H7 (cell line): Measurements from ENCODE around the gene EIF4E. TPM values are rescaled to one million over a fixed set of nuclear protein-coding genes. Genes with fewer than 3 reads are reported as not detected.
"Not testable (repeated sequence)": the region's sequence is repeated elsewhere in the genome, so short reads cannot be mapped to it uniquely, and the experiment has no call there.

Experiments
- DNase-seq: peaks from one replicate; pipeline ENCODE4 v3.0.0; 2012
- H3K27me3 ChIP-seq: 2 replicates; pipeline ENCODE4 v1.6.0; 2011; ENCODE audit warnings: mild to moderate bottlenecking, low read length; ENCODE audit not compliant: control insufficient read depth, insufficient read depth
- H3K36me3 ChIP-seq: replicated peaks from 2 replicates; pipeline ENCODE4 v1.5.1; 2011; ENCODE audit warnings: low read length; ENCODE audit not compliant: control insufficient read depth, insufficient read depth
- H3K4me3 ChIP-seq: 2 replicates; pipeline ENCODE4 v1.5.1; 2011; ENCODE audit warnings: low read depth, mild to moderate bottlenecking, control low read depth, low read length, moderate library complexity; ENCODE audit not compliant: insufficient read depth
- total RNA-seq: library from RNA; depleted of rRNA; stranded (reverse); fragments of >200 nt; shearing (Covaris generic); gene quantifications from 2 replicates; pipeline ENCODE4 v1.2.3, GENCODE V29; 2014

The EIF4E gene
- total RNA-seq, 1 experiment from 2014 or later = 184 TPM

- H3K36me3 ChIP-seq, DNase-seq, H3K4me3 ChIP-seq, H3K27me3 ChIP-seq: not testable (repeated sequence)
Observed at GRCh38 chr4:98910728-98911127, 18.2 kb downstream of the EIF4E start.

GRCh38 chr4:98909646-98910401, 19.1 kb downstream of the EIF4E start:
- Histone ChIP-seq H3K27me3 (no peaks in the 10 kb centered on the region), H3K36me3 (no peaks in the 10 kb centered on the region), H3K4me3 (no peak overlapping the region)
- DNase-seq = no peak

- no peak for DNase-seq
- H3K27me3 ChIP-seq = no peaks in the 10 kb centered on the region
- no peaks in the 10 kb centered on the region for H3K36me3 ChIP-seq
- H3K4me3 ChIP-seq = no peak overlapping the region
Observed at GRCh38 chr4:98908703-98909262, 20.1 kb downstream of the EIF4E start.

DNA sequence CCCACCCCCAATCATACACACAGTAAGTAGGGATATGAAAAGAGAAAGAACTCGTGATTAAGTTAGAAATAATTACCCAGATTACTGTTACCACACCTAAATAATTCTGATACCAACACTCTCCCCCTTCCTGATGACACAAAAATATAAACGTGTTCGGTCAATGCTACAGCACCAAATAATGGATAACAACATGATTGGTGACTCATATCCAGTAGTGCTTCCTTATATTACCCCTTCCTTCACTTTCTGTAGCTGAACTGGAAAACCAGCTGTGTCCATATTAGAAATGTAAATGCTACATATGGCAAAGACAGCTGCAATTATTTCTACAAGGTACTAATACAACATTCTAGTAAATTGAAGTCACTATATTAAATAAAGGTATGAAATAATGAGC, 20.8 kb downstream of the EIF4E start:
- no peaks in the 10 kb centered on the region for H3K36me3 ChIP-seq
- no peak overlapping the region for H3K4me3 ChIP-seq
- DNase-seq = no peak
- no peaks in the 10 kb centered on the region for H3K27me3 ChIP-seq

DNA sequence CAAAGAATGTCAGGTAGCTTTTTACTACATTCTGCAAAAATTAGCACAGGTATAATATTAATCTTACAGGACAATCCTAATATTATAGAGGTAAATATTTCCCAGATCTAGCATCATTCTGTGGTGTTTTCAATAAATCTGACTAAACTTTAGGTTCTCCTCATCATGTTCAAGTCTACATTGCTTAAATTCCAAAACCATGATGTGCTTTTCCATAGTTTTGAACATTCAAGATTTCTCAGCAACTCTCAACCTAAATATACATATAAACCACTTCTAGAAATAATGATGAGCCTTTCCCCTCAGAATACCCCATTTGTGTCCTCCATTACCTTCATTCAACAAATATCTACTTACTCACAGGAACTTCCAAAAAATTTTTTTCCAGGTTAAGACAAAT, 23.1 kb downstream of the EIF4E start:
- Histone ChIP-seq H3K36me3 (no peaks in the 10 kb centered on the region), H3K4me3 (no peak overlapping the region), H3K27me3 (no peaks in the 10 kb centered on the region)
- DNase-seq = no peak

- Histone ChIP-seq H3K27me3 (no peaks in the 10 kb centered on the region), H3K36me3 (0 out of 2 replicates have a peak, but pooled peaks cover 1% of the 10 kb centered on the region), H3K4me3 (no peak overlapping the region)
- no peak for DNase-seq
Observed at GRCh38 chr4:98905297-98905696, 23.6 kb downstream of the EIF4E start.

GRCh38 chr4:98903963-98904362, 25.0 kb downstream of the EIF4E start:
- 0 out of 2 replicates have a peak, but pooled peaks cover 1% of the 10 kb centered on the region for H3K36me3 ChIP-seq

GRCh38 chr4:98903561-98903960, 25.4 kb downstream of the EIF4E start:
- Histone ChIP-seq H3K4me3 (no peak overlapping the region), H3K36me3 (0 out of 2 replicates have a peak, but pooled peaks cover 1% of the 10 kb centered on the region), H3K27me3 (no peaks in the 10 kb centered on the region)
- DNase-seq = no peak

More at GRCh38 chr4:98903963-98904362, 25.0 kb downstream of the EIF4E start:
- no peak for DNase-seq
- Histone ChIP-seq H3K27me3 (no peaks in the 10 kb centered on the region), H3K4me3 (no peak overlapping the region)

DNA sequence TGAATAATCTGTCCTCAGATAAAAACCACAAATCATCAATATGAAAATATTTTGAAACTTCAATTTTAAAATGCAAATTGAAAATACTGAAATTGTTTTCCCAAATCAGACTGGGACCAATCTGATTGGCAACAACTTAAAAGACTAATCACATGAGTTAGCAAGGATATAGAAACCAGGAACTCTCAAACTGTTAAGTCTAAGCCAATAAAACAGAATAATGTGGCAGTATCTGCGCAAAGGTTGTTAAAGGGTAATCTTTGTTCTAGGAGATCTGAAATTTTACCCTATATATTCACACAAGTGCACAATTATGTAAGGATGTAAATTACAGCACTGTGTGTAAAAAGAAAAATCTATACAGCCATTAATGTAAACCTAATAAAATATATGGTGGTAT, 29.7 kb downstream of the EIF4E start:
- DNase-seq = no peak
- peaks cover 3% of the 10 kb centered on the region for H3K36me3 ChIP-seq
- no peaks in the 10 kb centered on the region for H3K27me3 ChIP-seq
- no peak overlapping the region for H3K4me3 ChIP-seq

DNA sequence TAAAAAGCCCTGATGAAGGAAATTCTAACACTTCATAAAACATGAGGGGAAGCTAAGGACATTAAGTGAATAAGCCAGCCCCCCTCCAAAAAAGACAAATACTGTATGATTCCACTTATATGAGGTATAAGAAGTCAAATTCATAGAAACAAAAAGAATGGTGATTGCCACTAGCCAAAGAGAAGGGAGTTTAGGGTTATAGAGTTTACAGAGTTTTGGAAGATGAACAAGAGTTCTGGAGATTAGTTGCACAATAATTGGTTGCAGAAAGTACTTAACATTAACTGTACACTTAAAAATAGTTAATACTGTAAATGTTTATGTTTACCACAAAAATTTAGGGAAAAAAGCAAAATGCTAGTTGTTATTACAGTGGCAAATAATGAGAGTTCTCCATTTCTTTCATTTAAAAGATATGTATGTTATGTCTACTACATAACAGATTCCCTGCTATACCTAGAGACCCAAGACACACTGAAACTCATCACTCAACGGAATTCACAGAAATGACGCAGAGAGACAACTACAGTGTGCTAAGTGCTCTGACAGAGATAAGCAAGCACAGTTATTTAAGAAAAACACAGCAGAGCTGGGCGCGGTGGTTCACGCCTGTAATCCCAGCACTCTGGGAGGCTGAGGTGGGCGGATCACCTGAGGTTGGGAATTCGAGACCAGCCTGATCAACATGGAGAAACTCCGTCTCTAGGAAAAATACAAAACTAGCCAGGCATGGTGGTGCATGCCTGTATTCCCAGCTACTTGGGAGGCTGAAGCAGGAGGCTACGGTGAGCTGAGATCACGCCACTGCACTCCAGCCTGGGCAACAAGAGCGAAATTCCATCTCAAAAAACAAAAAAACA, 37.2 kb downstream of the EIF4E start:
- no peak overlapping the region for H3K4me3 ChIP-seq
- DNase-seq = no peak
- peaks cover 14% of the 10 kb centered on the region for H3K36me3 ChIP-seq
- no peaks in the 10 kb centered on the region for H3K27me3 ChIP-seq

- H3K36me3 ChIP-seq = peaks cover 17% of the 10 kb centered on the region
Observed at GRCh38 chr4:98890702-98891455, 38.1 kb downstream of the EIF4E start.

DNA sequence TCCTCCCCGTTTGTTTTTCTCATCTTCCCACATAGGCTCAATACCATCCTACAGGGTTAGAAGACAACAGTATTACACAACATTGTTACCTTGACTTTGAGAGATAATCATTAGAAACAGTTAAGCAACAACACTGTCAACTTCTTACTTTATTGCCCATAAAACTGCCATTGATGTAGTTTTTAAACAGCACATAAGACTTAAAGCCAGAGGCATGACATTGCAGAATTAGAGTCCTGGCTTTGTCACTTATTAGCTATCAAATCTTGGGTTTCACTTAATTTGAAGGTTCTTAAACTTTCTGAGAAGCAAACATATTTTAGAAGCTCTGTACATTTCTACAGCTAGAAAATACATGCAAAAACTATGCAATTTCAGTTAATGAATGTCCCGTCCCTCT, 41.8 kb downstream of the EIF4E start:
- Histone ChIP-seq H3K27me3 (no peaks in the 10 kb centered on the region), H3K4me3 (no peak overlapping the region), H3K36me3 (peaks cover 20% of the 10 kb centered on the region)
- no peak for DNase-seq

More at GRCh38 chr4:98890702-98891455, 38.1 kb downstream of the EIF4E start:
- H3K27me3 ChIP-seq = no peaks in the 10 kb centered on the region
- DNase-seq = no peak
- no peak overlapping the region for H3K4me3 ChIP-seq

DNA sequence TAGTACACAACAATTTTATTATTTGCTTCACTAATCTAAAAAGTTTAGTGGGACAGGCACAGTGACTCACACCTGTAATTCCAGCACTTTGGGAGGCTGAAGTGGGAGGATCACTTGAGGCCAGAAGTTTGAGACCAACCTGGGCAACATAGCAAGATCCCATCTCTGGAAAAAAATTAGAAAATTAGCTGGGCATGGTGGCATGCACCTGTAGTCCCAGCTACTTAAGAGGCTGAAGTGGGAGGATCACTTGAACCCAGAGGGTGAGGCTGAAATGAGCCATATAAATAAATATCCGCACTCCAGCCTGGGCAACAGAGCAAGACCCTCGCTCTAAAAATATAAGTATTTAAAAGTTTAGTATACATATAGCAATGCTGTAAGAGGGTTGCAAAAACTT, 42.6 kb downstream of the EIF4E start:
- not testable (repeated sequence) for H3K4me3 ChIP-seq, DNase-seq, H3K27me3 ChIP-seq
- peaks cover 20% of the 10 kb centered on the region for H3K36me3 ChIP-seq

DNA sequence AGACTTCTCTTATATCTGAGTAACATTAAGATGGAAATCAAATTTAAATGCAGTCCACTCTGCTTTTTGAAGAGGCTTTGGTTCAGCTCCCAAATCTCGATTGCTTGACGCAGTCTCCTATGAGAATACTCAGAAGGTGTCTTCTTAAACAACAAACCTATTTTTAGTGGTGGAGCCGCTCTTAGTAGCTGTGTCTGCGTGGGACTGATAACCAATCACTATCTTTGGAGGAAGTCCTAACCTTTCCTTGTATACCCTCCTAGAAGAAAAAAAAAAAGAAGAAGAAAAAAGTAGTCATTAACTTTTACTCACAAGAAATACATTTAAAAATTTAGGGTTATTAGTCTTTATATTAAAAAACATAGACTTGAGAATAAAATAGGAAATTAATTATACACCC, 48.0 kb downstream of the EIF4E start:
- not testable (repeated sequence) for H3K27me3 ChIP-seq, DNase-seq, H3K4me3 ChIP-seq, H3K36me3 ChIP-seq
